CD4-positive, alpha-beta T cell (primary cell): Measurements from ENCODE around the gene KRTAP17-1. TPM values are rescaled to one million over a fixed set of nuclear protein-coding genes. Genes with fewer than 3 reads are reported as not detected.

Experiments
- ATAC-seq: fragments of 200-7000 bp; cut with Tn5 transposase; one replicate; pipeline ENCODE4 v1.10.0; 2022; ENCODE audit warnings: mild to moderate bottlenecking; ENCODE audit not compliant: poor library complexity
- CTCF ChIA-PET: fragments of 350-600 bp; sonication (Branson Sonifier 250); formaldehyde crosslinking; loops from one replicate; lab custom pipeline; 2021; ENCODE audit warnings: antibody characterized with exemption, inconsistent platforms; lab: Charles Lee
- POLR2A ChIA-PET: fragments of 350-600 bp; sonication (Branson Sonifier 250); formaldehyde crosslinking; loops from one replicate; lab custom pipeline; 2021; ENCODE audit warnings: antibody characterized with exemption, inconsistent platforms; lab: Charles Lee
- DNase-seq, 14 experiments: peaks; one replicate each; pipeline ENCODE4 v3.0.0-alpha.2; 2013 to 2020; ENCODE audit warnings: mixed read lengths in 2 of 14
- H3K27ac ChIP-seq, 2 donors: one replicate each; pipeline versions ENCODE4 v1.5.1 to v1.7.0; 2013; ENCODE audit warnings: low read length in 2 of 2, low read depth in 1 of 2, mild to moderate bottlenecking in 1 of 2
- H3K27me3 ChIP-seq, 2 experiments: 1 replicate in 1 of 2; 2 replicates in 1 of 2; pipeline versions ENCODE4 v1.6.1 to v1.7.0; 2013; ENCODE audit warnings: low read length in 2 of 2, control low read depth in 1 of 2, mild to moderate bottlenecking in 1 of 2, moderate library complexity in 1 of 2; ENCODE audit not compliant: insufficient read depth in 2 of 2, control insufficient read depth in 1 of 2
- H3K36me3 ChIP-seq: one replicate; pipeline ENCODE4 v1.6.1; 2013; ENCODE audit warnings: low read length, control low read depth; ENCODE audit not compliant: insufficient read depth
- H3K4me1 ChIP-seq: one replicate; pipeline ENCODE4 v1.6.1; 2013; ENCODE audit warnings: low read length, control low read depth; ENCODE audit not compliant: insufficient read depth
- H3K4me3 ChIP-seq: one replicate; pipeline ENCODE4 v1.5.1; 2013; ENCODE audit warnings: mild to moderate bottlenecking, low read length, moderate library complexity
- H3K9me3 ChIP-seq, 2 experiments: 1 replicate in 1 of 2; 2 replicates in 1 of 2; pipeline versions ENCODE4 v1.6.1 to v1.7.0; 2013; ENCODE audit warnings: low read length in 2 of 2, mild to moderate bottlenecking in 2 of 2, control low read depth in 1 of 2, moderate library complexity in 1 of 2; ENCODE audit not compliant: control insufficient read depth in 1 of 2, insufficient read depth in 1 of 2
- H3K27ac Mint-ChIP-seq: one replicate; pipeline ENCODE4 v1.8.0; 2020; ENCODE audit warnings: mixed read lengths
- H3K27me3 Mint-ChIP-seq: one replicate; pipeline ENCODE4 v1.8.0; 2021; ENCODE audit warnings: mixed read lengths
- H3K36me3 Mint-ChIP-seq: one replicate; pipeline ENCODE4 v1.8.0; 2021; ENCODE audit warnings: low read depth, mixed read lengths
- H3K4me1 Mint-ChIP-seq: one replicate; pipeline ENCODE4 v1.8.0; 2021; ENCODE audit warnings: low read depth, mixed read lengths
- H3K4me3 Mint-ChIP-seq: one replicate; pipeline ENCODE4 v1.8.0; 2020; ENCODE audit warnings: mild to moderate bottlenecking, mixed read lengths
- H3K9me3 Mint-ChIP-seq: one replicate; pipeline ENCODE4 v1.8.0; 2020; ENCODE audit warnings: mixed read lengths
- intact Hi-C, 2 experiments: fragments of 100-400 bp; cut with DNase I in 1 of 2; cut with micrococcal nuclease in 1 of 2; formaldehyde crosslinking; loops; one replicate each; pipeline versions ENCODE4 v1.15.1 to v1.9.0; 2023 to 2025; cut with DNase I, micrococcal nuclease
- total RNA-seq, 174 experiments: library from RNA in 2 of 174; stranded (reverse) in 2 of 174; gene quantifications; one replicate each; pipeline ENCODE4 v1.2.3 and lab custom pipeline; 2021 to 2026
- TF ChIP-seq, protein P1 (sequence below): fragments of 200-600 bp; IDR thresholded peaks from one replicate; pipeline ENCODE4 v1.8.0; 2022; ENCODE audit warnings: antibody characterized with exemption, mild to moderate bottlenecking

KRTAP17-1 gene
- total RNA-seq, 2 experiments from 2014 or later = not detected

GRCh38 chr17:41334385-41335305 is 19.1 kb upstream of the KRTAP17-1 start:
- no peak for ATAC-seq
- TF ChIP-seq, protein P1, sequence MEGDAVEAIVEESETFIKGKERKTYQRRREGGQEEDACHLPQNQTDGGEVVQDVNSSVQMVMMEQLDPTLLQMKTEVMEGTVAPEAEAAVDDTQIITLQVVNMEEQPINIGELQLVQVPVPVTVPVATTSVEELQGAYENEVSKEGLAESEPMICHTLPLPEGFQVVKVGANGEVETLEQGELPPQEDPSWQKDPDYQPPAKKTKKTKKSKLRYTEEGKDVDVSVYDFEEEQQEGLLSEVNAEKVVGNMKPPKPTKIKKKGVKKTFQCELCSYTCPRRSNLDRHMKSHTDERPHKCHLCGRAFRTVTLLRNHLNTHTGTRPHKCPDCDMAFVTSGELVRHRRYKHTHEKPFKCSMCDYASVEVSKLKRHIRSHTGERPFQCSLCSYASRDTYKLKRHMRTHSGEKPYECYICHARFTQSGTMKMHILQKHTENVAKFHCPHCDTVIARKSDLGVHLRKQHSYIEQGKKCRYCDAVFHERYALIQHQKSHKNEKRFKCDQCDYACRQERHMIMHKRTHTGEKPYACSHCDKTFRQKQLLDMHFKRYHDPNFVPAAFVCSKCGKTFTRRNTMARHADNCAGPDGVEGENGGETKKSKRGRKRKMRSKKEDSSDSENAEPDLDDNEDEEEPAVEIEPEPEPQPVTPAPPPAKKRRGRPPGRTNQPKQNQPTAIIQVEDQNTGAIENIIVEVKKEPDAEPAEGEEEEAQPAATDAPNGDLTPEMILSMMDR = no peak
- H3K27me3 ChIP-seq = no peaks in the 10 kb centered on the region
- peak overlapping the region; percentile 94 for H3K27ac Mint-ChIP-seq
- H3K36me3 Mint-ChIP-seq = no peaks in the 10 kb centered on the region
- POLR2A ChIA-PET = interaction anchor here (2.1 kb wide), 1 partner anchor 26 kb away, joined by 6 read pairs; no protein-coding TSS in a partner anchor
- no peak overlapping the region for H3K27ac ChIP-seq
- H3K4me3 ChIP-seq = no peak overlapping the region
- DNase-seq = peak in 3 of 14 experiments; percentile 32 to 59 (median 37)
- no peaks in the 10 kb centered on the region for H3K9me3 ChIP-seq
- intact Hi-C loops = loop anchor here in 1 of 2 experiments (5.0 kb wide), 2 partner anchors 43 to 213 kb away; no protein-coding TSS in a partner anchor
- peaks cover 65% of the 10 kb centered on the region for H3K4me1 Mint-ChIP-seq
- H3K9me3 Mint-ChIP-seq = no peaks in the 10 kb centered on the region
- H3K4me3 Mint-ChIP-seq = peak overlapping the region; percentile 42
- H3K4me1 ChIP-seq = peaks cover 56% of the 10 kb centered on the region
- H3K27me3 Mint-ChIP-seq = no peaks in the 10 kb centered on the region
- CTCF ChIA-PET = interaction anchor here (0.8 to 2.5 kb wide), 2 partner anchors 13 to 214 kb away, joined by 3 to 10 read pairs; no protein-coding TSS in a partner anchor
- no peaks in the 10 kb centered on the region for H3K36me3 ChIP-seq

DNA sequence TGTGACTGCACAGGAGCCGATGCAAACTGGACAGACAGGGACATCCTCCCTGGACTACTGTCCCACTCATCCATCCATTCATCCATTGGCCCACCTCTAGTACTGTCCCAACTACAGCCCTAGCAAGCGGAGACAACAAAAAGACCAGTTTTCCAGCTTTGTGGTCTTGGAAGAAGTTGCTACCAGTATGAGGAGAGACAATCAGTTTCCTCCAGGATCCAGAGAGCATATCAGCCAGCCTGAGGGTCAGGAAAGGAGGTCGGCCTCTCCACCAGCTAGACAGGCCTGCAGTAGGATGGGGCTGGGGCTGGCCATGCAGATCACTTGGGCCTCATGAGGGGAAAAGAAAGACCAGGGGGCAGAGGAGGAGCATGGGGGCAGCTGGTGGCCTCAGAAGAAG is 18.3 kb upstream of the KRTAP17-1 start:
- no peaks in the 10 kb centered on the region for H3K36me3 ChIP-seq
- Mint-ChIP-seq H3K4me1 (peaks cover 59% of the 10 kb centered on the region), H3K36me3 (no peaks in the 10 kb centered on the region), H3K27ac (peak overlapping the region; percentile 94), H3K27me3 (no peaks in the 10 kb centered on the region), H3K4me3 (no peak overlapping the region), H3K9me3 (no peaks in the 10 kb centered on the region)
- DNase-seq (no peak), ATAC-seq (no peak)
- POLR2A ChIA-PET = interaction anchor here (2.1 kb wide), 1 partner anchor 25 kb away, joined by 6 read pairs; no protein-coding TSS in a partner anchor
- TF ChIP-seq, protein P1 = no peak
- no peak overlapping the region for H3K4me3 ChIP-seq
- CTCF ChIA-PET = interaction anchor here (0.8 to 2.5 kb wide), 2 partner anchors 12 to 213 kb away, joined by 3 to 10 read pairs; no protein-coding TSS in a partner anchor
- intact Hi-C loops = no loop called here
- no peaks in the 10 kb centered on the region for H3K27me3 ChIP-seq
- H3K9me3 ChIP-seq = no peaks in the 10 kb centered on the region
- H3K4me1 ChIP-seq = peaks cover 57% of the 10 kb centered on the region
- H3K27ac ChIP-seq = no peak overlapping the region

- Mint-ChIP-seq H3K4me1 (peaks cover 58% of the 10 kb centered on the region), H3K36me3 (no peaks in the 10 kb centered on the region), H3K4me3 (no peak overlapping the region), H3K27me3 (no peaks in the 10 kb centered on the region), H3K27ac (peak overlapping the region; percentile 94), H3K9me3 (no peaks in the 10 kb centered on the region)
- DNase-seq (no peak), ATAC-seq (no peak)
- Histone ChIP-seq H3K4me3 (no peak overlapping the region), H3K4me1 (peaks cover 61% of the 10 kb centered on the region), H3K9me3 (no peaks in the 10 kb centered on the region), H3K27me3 (no peaks in the 10 kb centered on the region), H3K27ac (no peak overlapping the region), H3K36me3 (no peaks in the 10 kb centered on the region)
- CTCF ChIA-PET = interaction anchor here (2.5 kb wide), 1 partner anchor 11 kb away, joined by 10 read pairs; no protein-coding TSS in a partner anchor
- TF ChIP-seq, protein P1 = no peak
- intact Hi-C loops = no loop called here
- POLR2A ChIA-PET = interaction anchor here (2.1 kb wide), 1 partner anchor 25 kb away, joined by 6 read pairs; no protein-coding TSS in a partner anchor
Measured at GRCh38 chr17:41333098-41333497, 17.6 kb upstream of the KRTAP17-1 start.
